CD4-positive, alpha-beta T cell treated with Interleukin-6 at 100 ng/mL for 8 hours (primary cell): Measurements from ENCODE around the gene ABCB7.
A peak's percentile ranks its signal among the peaks of the same experiment; 100 is the strongest.
"Not testable (repeated sequence)": the region's sequence is repeated elsewhere in the genome, so short reads cannot be mapped to it uniquely, and the experiment has no call there.

ENCODE experiments used
- DNase-seq: peaks from one replicate; pipeline ENCODE4 v3.0.0-alpha.2; 2020; ENCODE audit warnings: mixed read lengths, low spot score

Gene ABCB7

GRCh38 chrX:75155827-75156525, at the start of gene ABCB7:
ABCB7 (minus strand) TSS chrX:75156283; CDS start chrX:75156272, 11 bp downstream.
- DNase-seq: peak; percentile 50

GRCh38 chrX:75188415-75189206, 32.5 kb upstream of the ABCB7 start:
- not testable (repeated sequence) for DNase-seq

- DNase-seq: no peak
Observed at GRCh38 chrX:75181721-75182120, 25.6 kb upstream of the ABCB7 start.

GRCh38 chrX:75179536-75180293, 23.6 kb upstream of the ABCB7 start:
- not testable (repeated sequence) for DNase-seq

- not testable (repeated sequence) for DNase-seq
Observed at GRCh38 chrX:75172257-75172890, 16.3 kb upstream of the ABCB7 start.

- no peak for DNase-seq
Observed at GRCh38 chrX:75158054-75158453, 2.0 kb upstream of the ABCB7 start.

- no peak for DNase-seq
Observed at GRCh38 chrX:75156531-75156945, 455 bp upstream of the ABCB7 start.

- no peak for DNase-seq
Observed at GRCh38 chrX:75155447-75155826, 646 bp downstream of the ABCB7 start.

- no peak for DNase-seq
Observed at GRCh38 chrX:75154871-75155270, 1.2 kb downstream of the ABCB7 start.

- DNase-seq: no peak
Observed at GRCh38 chrX:75151827-75152592, 4.1 kb downstream of the ABCB7 start.

- DNase-seq: no peak
Observed at GRCh38 chrX:75149654-75150053, 6.4 kb downstream of the ABCB7 start.

- no peak for DNase-seq
Observed at GRCh38 chrX:75132672-75133071, 23.4 kb downstream of the ABCB7 start.

GRCh38 chrX:75131973-75132627, 24.0 kb downstream of the ABCB7 start:
- no peak for DNase-seq

GRCh38 chrX:75129069-75129468, 27.0 kb downstream of the ABCB7 start:
- DNase-seq: not testable (repeated sequence)

- DNase-seq: no peak
Observed at GRCh38 chrX:75118296-75118695, 37.8 kb downstream of the ABCB7 start.

GRCh38 chrX:75115707-75116413, 40.2 kb downstream of the ABCB7 start:
- DNase-seq: no peak

GRCh38 chrX:75114638-75115037, 41.4 kb downstream of the ABCB7 start:
- DNase-seq: no peak

- DNase-seq: no peak
Observed at GRCh38 chrX:75113664-75114063, 42.4 kb downstream of the ABCB7 start.

GRCh38 chrX:75107863-75108509, 48.1 kb downstream of the ABCB7 start:
- no peak for DNase-seq

GRCh38 chrX:75106772-75107171, 49.3 kb downstream of the ABCB7 start:
- DNase-seq: no peak
